Calu3 (cell line): ENCODE results near the gene TMEM91. TPM values are rescaled to one million over a fixed set of nuclear protein-coding genes. Genes with fewer than 3 reads are reported as not detected.

Source experiments
- BruUV-seq: library from RNA; stranded (reverse); fragments of 400-500 nt; replicated peaks from 2 replicates; lab custom pipeline; 2021; lab: Mats Ljungman, UMichigan
- CTCF ChIA-PET: fragments of 300-600 bp; sonication (Branson Sonifier 250); formaldehyde crosslinking; loops from one replicate; lab custom pipeline; 2022; ENCODE audit warnings: antibody characterized with exemption; lab: Charles Lee
- DNase-seq: peaks from one replicate; pipeline ENCODE4 v3.0.0; 2022
- H3K27ac Mint-ChIP-seq: one replicate; pipeline ENCODE4 v1.8.0; 2022; ENCODE audit warnings: mixed read lengths; ENCODE audit not compliant: unreplicated experiment
- H3K27me3 Mint-ChIP-seq: one replicate; pipeline ENCODE4 v1.8.0; 2022; ENCODE audit warnings: mixed read lengths; ENCODE audit not compliant: unreplicated experiment
- H3K36me3 Mint-ChIP-seq: one replicate; pipeline ENCODE4 v1.8.0; 2022; ENCODE audit warnings: mild to moderate bottlenecking, moderate library complexity, mixed read lengths; ENCODE audit not compliant: insufficient read depth, unreplicated experiment
- H3K4me1 Mint-ChIP-seq: one replicate; pipeline ENCODE4 v1.8.0; 2022; ENCODE audit warnings: mild to moderate bottlenecking, low read depth, mixed read lengths; ENCODE audit not compliant: unreplicated experiment
- H3K4me3 Mint-ChIP-seq: one replicate; pipeline ENCODE4 v1.8.0; 2022; ENCODE audit warnings: mild to moderate bottlenecking, low read depth, moderate library complexity, mixed read lengths; ENCODE audit not compliant: unreplicated experiment
- H3K9me3 Mint-ChIP-seq: one replicate; pipeline ENCODE4 v1.8.0; 2022; ENCODE audit warnings: low read depth, mixed read lengths; ENCODE audit not compliant: unreplicated experiment
- CTCF ChIP-seq: fragments of 200-600 bp; IDR thresholded peaks from one replicate; pipeline ENCODE4 v1.8.0; 2022; ENCODE audit warnings: antibody characterized with exemption; ENCODE audit not compliant: unreplicated experiment
- intact Hi-C: fragments of 100-400 bp; cut with micrococcal nuclease; formaldehyde crosslinking; loops from one replicate; pipeline ENCODE4 v1.10.0; 2022; ENCODE audit not compliant: unreplicated experiment
- total RNA-seq: library from RNA; stranded (reverse); gene quantifications from 2 replicates; pipeline ENCODE4 v1.2.3, GENCODE V29; 2022

The TMEM91 gene
- total RNA-seq, 1 experiment from 2014 or later, result 3.9 TPM

GRCh38 chr19:41422955-41423354, 46.6 kb downstream of the TMEM91 start:
- DNase-seq, result no peak
- no TSS peak for BruUV-seq
- H3K9me3 Mint-ChIP-seq, result no peaks in the 10 kb centered on the region
- no peak for TF ChIP-seq CTCF
- no peak overlapping the region for H3K4me3 Mint-ChIP-seq
- CTCF ChIA-PET, result no interaction called here
- H3K27me3 Mint-ChIP-seq, result no peaks in the 10 kb centered on the region
- intact Hi-C loops, result no loop called here
- H3K36me3 Mint-ChIP-seq, result peaks cover 46% of the 10 kb centered on the region
- peaks cover 11% of the 10 kb centered on the region for H3K4me1 Mint-ChIP-seq
- H3K27ac Mint-ChIP-seq, result no peak overlapping the region

DNA sequence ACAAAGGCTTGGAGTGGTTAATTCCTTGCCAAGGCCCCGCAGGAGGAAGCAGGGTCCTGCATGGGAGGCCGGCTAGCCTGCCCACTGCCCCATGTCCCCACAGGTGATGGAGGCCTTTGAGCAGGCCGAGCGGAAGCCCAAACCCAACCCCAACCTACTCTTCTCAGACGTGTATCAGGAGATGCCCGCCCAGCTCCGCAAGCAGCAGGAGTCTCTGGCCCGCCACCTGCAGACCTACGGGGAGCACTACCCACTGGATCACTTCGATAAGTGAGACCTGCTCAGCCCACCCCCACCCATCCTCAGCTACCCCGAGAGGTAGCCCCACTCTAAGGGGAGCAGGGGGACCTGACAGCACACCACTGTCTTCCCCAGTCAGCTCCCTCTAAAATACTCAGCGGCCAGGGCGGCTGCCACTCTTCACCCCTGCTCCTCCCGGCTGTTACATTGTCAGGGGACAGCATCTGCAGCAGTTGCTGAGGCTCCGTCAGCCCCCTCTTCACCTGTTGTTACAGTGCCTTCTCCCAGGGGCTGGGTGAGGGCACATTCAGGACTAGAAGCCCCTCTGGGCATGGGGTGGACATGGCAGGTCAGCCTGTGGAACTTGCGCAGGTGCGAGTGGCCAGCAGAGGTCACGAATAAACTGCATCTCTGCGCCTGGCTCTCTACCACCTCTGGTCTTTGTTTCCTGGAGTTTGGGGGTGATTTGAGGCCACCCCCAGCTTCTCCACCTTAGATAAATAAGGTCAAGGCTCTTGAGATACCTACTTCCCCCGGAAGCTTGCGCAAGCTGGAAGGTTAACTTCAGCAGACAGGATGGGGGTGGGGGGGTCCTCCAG, 48.2 kb downstream of the TMEM91 start:
- intact Hi-C loops, result no loop called here
- no peaks in the 10 kb centered on the region for H3K9me3 Mint-ChIP-seq
- no peak overlapping the region for H3K27ac Mint-ChIP-seq
- H3K4me3 Mint-ChIP-seq, result no peak overlapping the region
- BruUV-seq, result no TSS peak
- H3K36me3 Mint-ChIP-seq, result peaks cover 38% of the 10 kb centered on the region
- no peak for TF ChIP-seq CTCF
- no peaks in the 10 kb centered on the region for H3K27me3 Mint-ChIP-seq
- H3K4me1 Mint-ChIP-seq, result peaks cover 11% of the 10 kb centered on the region
- CTCF ChIA-PET, result interaction anchor here (0.6 kb wide), 1 partner anchor 11 kb away, joined by 3 read pairs; no protein-coding TSS in a partner anchor
- no peak for DNase-seq

DNA sequence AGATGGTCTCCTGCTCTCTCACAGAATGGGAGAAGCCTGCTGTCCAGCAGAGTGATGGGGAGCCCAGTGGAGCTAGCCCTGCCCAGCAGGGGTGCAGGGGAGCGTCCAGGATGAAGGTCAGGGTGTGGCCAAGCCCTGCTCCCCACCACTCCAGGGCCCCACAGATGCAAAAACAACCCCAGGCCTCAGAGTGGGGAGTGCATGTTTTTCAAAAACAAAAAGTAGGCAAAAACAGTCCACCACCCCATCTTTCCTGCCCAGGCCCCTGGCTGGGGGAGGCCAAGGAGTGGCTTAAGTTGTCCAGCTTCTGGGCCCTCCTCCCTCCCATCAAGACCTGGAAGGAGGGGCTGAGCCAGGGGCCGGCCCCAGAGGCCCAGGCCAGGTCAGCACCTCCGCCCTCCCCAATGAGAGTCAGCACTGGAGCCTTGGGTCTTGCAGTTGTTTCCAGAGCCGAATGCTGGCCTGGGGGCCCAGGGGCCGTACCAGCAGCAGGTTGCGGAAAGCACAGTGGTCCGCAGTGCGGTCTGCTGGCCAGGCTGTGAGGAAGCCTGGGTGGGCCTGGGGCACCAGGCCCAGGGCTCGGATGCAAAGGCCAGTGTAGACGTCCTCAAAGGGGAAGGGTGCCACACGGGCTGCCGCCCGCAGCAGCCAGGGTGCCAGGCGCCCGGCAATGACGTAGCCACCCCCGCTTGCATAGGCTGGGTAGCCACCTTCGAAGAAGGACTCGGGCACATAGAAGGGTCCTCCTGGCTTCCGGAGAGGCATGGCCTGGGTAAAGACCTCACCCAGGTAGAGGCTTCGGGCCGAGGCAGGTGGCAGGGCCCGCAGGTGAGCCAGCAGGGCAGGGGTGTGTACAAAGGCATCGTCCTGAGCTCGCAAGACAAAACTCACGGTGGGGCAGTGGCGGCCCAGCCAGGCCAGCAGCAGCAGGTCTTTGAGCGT, 49.1 kb downstream of the TMEM91 start:
- DNase-seq, result no peak
- no peak overlapping the region for H3K27ac Mint-ChIP-seq
- TF ChIP-seq CTCF, result no peak
- no TSS peak for BruUV-seq
- CTCF ChIA-PET, result no interaction called here
- no peaks in the 10 kb centered on the region for H3K9me3 Mint-ChIP-seq
- peaks cover 11% of the 10 kb centered on the region for H3K4me1 Mint-ChIP-seq
- H3K36me3 Mint-ChIP-seq, result peaks cover 36% of the 10 kb centered on the region
- no peak overlapping the region for H3K4me3 Mint-ChIP-seq
- intact Hi-C loops, result no loop called here
- H3K27me3 Mint-ChIP-seq, result no peaks in the 10 kb centered on the region

- no peak for TF ChIP-seq CTCF
- BruUV-seq, result no TSS peak
- peaks cover 11% of the 10 kb centered on the region for H3K4me1 Mint-ChIP-seq
- intact Hi-C loops, result no loop called here
- peak overlapping the region; percentile 16 for H3K27ac Mint-ChIP-seq
- H3K36me3 Mint-ChIP-seq, result peaks cover 31% of the 10 kb centered on the region
- no peaks in the 10 kb centered on the region for H3K9me3 Mint-ChIP-seq
- H3K4me3 Mint-ChIP-seq, result no peak overlapping the region
- CTCF ChIA-PET, result interaction anchor here (0.8 kb wide), 1 partner anchor 17 kb away, joined by 5 read pairs; no protein-coding TSS in a partner anchor
- no peaks in the 10 kb centered on the region for H3K27me3 Mint-ChIP-seq
- no peak for DNase-seq
Observed at GRCh38 chr19:41426116-41426841, 49.9 kb downstream of the TMEM91 start.
